Measurements from ENCODE around the gene PROCA1. TPM values are rescaled to one million over a fixed set of nuclear protein-coding genes. Genes with fewer than 3 reads are reported as not detected.
A peak's percentile ranks its signal among the peaks of the same experiment; 100 is the strongest.

Gene PROCA1
- total and polyA plus RNA-seq, 9 of the 15 experiments (the other 6 are each of a cell fraction or from before 2014, with no cell fraction given), result 0.78 to 16.2 (median 5.6) TPM

DNA sequence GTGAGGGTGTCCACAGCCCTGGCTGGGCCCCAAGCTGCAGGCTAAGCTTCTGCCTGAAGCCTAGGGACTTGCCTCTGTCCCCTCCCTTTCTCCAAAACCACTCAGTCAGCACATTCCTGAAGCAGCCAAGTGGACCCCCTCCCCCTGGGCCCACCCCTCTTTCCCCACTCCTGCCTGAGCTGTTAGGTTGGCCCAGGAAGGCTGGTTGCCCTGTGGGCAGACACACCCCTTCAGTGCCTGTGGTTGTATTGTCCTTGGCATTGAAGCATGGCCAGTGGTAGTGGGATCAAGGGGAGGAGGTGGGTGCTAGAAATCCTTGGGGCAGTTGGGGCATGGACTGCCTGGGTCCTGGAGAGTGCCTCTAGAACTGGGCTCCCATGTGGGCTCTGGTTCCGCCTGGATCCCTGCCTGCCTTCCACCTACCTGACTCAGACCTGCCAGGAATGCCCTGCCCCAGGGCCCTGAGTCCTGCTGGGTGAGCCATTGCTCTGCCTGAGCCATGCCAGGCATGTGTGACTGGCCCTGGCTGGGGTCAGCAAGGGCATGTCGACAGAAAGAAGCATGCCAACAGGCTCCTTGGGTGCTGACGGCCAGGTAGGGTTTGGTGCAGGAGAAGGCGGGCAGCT lies 34.2 kb upstream of the PROCA1 start (continued):
- TF ChIP-seq ZNF644 (tag; IDR thresholded peaks at IDR 0.05; ENCODE audit: low read depth) (no peak), DIDO1 (tag; IDR thresholded peaks at IDR 0.05; ENCODE audit: low read depth) (no peak), ZNF143 (CRISPR knock-in tag; IDR thresholded peaks at IDR 0.05) (0 out of 2 replicates have a peak, but pooled peaks have one; percentile 12), MAFK (IDR thresholded peaks at IDR 0.05; ENCODE audit: low read length) (peak; percentile 70), ZC3H4 (CRISPR knock-in tag; IDR thresholded peaks at IDR 0.05; ENCODE audit: borderline replicate concordance) (no peak), RNF2 (IDR thresholded peaks at IDR 0.05) (no peak), JUNB (CRISPR knock-in tag; conservative IDR thresholded peaks at IDR 0.05) (no peak), IFI16 (CRISPR knock-in tag; IDR thresholded peaks at IDR 0.05) (no peak), C11orf30 (IDR thresholded peaks at IDR 0.05; ENCODE audit: low read depth) (peak; percentile 89), POLR2G (IDR thresholded peaks at IDR 0.05; ENCODE audit: low read depth, low read length) (peak; percentile 18; the same call in 1 of the 2 replicates), FIP1L1 (IDR thresholded peaks at IDR 0.05; ENCODE audit: low read depth, low read length, poor library complexity, severe bottlenecking) (no peak), ZNF79 (CRISPR knock-in tag; IDR thresholded peaks at IDR 0.05; ENCODE audit: low read depth) (no peak), ZNF561 (CRISPR knock-in tag; conservative IDR thresholded peaks at IDR 0.05) (no peak), ZNF431 (CRISPR knock-in tag; IDR thresholded peaks at IDR 0.05) (no peak), ZNF586 (CRISPR knock-in tag; conservative IDR thresholded peaks at IDR 0.05) (no peak), HIVEP1 (CRISPR knock-in tag; IDR thresholded peaks at IDR 0.05) (no peak), ZNF785 (CRISPR knock-in tag; IDR thresholded peaks at IDR 0.05) (no peak), MAFF (IDR thresholded peaks at IDR 0.05; ENCODE audit: low read length) (peak; percentile 66)
- TF ChIP-seq, protein P1, sequence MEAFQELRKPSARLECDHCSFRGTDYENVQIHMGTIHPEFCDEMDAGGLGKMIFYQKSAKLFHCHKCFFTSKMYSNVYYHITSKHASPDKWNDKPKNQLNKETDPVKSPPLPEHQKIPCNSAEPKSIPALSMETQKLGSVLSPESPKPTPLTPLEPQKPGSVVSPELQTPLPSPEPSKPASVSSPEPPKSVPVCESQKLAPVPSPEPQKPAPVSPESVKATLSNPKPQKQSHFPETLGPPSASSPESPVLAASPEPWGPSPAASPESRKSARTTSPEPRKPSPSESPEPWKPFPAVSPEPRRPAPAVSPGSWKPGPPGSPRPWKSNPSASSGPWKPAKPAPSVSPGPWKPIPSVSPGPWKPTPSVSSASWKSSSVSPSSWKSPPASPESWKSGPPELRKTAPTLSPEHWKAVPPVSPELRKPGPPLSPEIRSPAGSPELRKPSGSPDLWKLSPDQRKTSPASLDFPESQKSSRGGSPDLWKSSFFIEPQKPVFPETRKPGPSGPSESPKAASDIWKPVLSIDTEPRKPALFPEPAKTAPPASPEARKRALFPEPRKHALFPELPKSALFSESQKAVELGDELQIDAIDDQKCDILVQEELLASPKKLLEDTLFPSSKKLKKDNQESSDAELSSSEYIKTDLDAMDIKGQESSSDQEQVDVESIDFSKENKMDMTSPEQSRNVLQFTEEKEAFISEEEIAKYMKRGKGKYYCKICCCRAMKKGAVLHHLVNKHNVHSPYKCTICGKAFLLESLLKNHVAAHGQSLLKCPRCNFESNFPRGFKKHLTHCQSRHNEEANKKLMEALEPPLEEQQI (IDR thresholded peaks at IDR 0.05), result no peak
- TF ChIP-seq, protein P2, sequence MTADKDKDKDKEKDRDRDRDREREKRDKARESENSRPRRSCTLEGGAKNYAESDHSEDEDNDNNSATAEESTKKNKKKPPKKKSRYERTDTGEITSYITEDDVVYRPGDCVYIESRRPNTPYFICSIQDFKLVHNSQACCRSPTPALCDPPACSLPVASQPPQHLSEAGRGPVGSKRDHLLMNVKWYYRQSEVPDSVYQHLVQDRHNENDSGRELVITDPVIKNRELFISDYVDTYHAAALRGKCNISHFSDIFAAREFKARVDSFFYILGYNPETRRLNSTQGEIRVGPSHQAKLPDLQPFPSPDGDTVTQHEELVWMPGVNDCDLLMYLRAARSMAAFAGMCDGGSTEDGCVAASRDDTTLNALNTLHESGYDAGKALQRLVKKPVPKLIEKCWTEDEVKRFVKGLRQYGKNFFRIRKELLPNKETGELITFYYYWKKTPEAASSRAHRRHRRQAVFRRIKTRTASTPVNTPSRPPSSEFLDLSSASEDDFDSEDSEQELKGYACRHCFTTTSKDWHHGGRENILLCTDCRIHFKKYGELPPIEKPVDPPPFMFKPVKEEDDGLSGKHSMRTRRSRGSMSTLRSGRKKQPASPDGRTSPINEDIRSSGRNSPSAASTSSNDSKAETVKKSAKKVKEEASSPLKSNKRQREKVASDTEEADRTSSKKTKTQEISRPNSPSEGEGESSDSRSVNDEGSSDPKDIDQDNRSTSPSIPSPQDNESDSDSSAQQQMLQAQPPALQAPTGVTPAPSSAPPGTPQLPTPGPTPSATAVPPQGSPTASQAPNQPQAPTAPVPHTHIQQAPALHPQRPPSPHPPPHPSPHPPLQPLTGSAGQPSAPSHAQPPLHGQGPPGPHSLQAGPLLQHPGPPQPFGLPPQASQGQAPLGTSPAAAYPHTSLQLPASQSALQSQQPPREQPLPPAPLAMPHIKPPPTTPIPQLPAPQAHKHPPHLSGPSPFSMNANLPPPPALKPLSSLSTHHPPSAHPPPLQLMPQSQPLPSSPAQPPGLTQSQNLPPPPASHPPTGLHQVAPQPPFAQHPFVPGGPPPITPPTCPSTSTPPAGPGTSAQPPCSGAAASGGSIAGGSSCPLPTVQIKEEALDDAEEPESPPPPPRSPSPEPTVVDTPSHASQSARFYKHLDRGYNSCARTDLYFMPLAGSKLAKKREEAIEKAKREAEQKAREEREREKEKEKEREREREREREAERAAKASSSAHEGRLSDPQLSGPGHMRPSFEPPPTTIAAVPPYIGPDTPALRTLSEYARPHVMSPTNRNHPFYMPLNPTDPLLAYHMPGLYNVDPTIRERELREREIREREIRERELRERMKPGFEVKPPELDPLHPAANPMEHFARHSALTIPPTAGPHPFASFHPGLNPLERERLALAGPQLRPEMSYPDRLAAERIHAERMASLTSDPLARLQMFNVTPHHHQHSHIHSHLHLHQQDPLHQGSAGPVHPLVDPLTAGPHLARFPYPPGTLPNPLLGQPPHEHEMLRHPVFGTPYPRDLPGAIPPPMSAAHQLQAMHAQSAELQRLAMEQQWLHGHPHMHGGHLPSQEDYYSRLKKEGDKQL (CRISPR knock-in tag; IDR thresholded peaks at IDR 0.05; ENCODE audit: borderline replicate concordance), result no peak
- TF ChIP-seq, protein P3, sequence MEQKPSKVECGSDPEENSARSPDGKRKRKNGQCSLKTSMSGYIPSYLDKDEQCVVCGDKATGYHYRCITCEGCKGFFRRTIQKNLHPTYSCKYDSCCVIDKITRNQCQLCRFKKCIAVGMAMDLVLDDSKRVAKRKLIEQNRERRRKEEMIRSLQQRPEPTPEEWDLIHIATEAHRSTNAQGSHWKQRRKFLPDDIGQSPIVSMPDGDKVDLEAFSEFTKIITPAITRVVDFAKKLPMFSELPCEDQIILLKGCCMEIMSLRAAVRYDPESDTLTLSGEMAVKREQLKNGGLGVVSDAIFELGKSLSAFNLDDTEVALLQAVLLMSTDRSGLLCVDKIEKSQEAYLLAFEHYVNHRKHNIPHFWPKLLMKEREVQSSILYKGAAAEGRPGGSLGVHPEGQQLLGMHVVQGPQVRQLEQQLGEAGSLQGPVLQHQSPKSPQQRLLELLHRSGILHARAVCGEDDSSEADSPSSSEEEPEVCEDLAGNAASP (IDR thresholded peaks at IDR 0.05), result no peak
